GM13977 (cell line): ENCODE data around the gene LIPT2.

Experiments used
- DNase-seq: peaks from one replicate; pipeline ENCODE4 v3.0.0; 2012; ENCODE audit warnings: low spot score
- in situ Hi-C: fragments of 300-500 bp; cut with MboI; formaldehyde crosslinking; loops from one replicate; pipeline ENCODE4 v1.12.0; 2022; ENCODE audit warnings: low sequenced_read_pairs, low pct_unique_long_range_greater_than_20kb, mixed read lengths, inconsistent platforms; ENCODE audit not compliant: unreplicated experiment
- TF ChIP-seq, protein P1 (sequence below): IDR thresholded peaks from 2 replicates; pipeline ENCODE4 v1.5.1; 2012; ENCODE audit warnings: mild to moderate bottlenecking, control low read depth; ENCODE audit not compliant: insufficient read depth; ENCODE audit errors: extremely low read depth, missing control alignments

Gene LIPT2

DNA sequence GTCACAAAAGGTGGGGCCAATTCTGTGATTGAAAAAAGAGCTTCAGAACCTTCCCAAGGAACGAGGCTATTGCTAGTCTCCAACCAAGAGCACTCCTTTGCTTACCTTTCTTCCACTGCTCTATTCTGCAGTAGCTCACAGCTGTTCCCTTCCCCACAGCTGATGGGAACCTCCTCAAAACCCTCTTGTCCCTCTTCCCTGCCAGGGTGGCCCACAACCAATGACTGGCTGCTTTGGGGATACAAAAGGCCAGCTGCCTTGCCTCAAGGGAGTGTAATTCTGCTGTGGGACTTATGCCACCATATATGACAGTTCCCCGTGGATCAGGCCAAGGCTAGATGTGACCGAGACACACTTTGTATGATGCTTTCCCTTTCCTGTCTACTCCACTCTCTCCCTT is 41.2 kb downstream of the LIPT2 start:
- TF ChIP-seq, protein P1, sequence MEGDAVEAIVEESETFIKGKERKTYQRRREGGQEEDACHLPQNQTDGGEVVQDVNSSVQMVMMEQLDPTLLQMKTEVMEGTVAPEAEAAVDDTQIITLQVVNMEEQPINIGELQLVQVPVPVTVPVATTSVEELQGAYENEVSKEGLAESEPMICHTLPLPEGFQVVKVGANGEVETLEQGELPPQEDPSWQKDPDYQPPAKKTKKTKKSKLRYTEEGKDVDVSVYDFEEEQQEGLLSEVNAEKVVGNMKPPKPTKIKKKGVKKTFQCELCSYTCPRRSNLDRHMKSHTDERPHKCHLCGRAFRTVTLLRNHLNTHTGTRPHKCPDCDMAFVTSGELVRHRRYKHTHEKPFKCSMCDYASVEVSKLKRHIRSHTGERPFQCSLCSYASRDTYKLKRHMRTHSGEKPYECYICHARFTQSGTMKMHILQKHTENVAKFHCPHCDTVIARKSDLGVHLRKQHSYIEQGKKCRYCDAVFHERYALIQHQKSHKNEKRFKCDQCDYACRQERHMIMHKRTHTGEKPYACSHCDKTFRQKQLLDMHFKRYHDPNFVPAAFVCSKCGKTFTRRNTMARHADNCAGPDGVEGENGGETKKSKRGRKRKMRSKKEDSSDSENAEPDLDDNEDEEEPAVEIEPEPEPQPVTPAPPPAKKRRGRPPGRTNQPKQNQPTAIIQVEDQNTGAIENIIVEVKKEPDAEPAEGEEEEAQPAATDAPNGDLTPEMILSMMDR, result no peak
- in situ Hi-C loops, result loop anchor here (25.0 kb wide), 1 partner anchor 110 kb away; no protein-coding TSS in a partner anchor
- DNase-seq, result no peak

DNA sequence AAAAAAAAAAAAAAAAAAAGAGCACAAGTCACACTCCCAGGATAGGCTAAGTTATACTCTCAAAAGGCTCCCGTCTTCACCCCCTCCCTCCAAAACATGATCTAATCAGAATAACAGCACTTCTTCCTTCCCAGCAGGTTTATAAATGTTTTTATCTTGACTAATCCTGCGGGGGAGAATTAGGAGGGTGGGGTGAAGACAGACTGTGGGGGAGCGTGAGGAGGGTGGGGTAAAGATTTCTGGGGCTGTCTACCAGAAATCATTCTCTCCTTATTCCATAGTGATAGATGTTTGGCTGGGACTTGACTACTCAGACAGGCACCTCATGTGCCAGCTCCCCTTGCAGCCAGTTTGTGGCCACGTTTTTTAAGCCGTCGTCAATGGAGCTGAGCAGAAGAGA is 43.2 kb downstream of the LIPT2 start:
- DNase-seq, result no peak
- TF ChIP-seq, protein P1, result no peak
- in situ Hi-C loops, result loop anchor here (25.0 kb wide), 1 partner anchor 112 kb away; no protein-coding TSS in a partner anchor

DNA sequence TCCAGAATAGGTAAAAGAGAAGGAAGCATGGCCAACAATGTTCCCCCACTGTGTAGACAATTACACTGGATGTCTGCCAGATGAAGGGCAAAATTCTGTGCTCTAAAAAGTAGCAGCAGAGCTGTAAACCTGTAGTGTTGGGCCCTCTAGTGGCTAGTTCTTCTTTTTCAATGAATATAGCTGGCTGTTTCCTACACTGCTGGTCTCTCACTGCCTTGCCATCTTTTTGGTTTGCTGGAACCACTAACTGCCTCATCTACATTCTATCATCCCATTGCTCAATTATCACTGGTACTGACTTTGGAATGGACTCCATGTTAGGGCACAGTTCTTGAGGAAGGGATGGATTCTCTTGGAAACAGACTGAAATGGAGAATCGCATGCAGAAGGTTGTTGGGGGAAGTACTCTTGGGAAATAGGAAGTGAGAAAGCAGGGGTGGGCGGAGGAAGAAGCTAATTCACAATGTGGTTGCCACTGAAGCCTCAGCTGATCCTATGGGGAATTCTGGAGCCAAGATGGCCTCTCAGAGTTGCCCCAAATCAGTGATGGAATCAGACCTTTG is 44.1 kb downstream of the LIPT2 start:
- in situ Hi-C loops, result no loop called here
- TF ChIP-seq, protein P1, result peak; percentile 70
- peak; percentile 63 for DNase-seq

DNA sequence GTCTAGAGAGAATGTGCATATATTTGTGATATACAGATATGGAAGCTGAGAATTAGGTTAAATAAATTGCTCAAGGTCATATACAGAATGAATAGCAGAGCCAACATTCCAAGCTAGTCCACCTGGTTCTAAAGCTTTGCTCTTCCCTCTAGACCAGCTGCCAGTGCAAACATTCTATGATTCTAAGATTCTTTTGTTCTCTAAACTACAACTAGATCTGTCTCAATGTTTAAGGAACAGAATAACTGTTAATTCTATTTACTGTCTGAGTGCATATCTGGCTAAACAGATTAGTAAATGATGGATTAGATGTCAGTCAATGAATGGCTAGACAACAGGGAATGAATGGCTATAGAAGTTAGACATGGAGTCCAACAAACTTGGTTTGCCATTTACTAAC is 45.8 kb downstream of the LIPT2 start:
- TF ChIP-seq, protein P1, result no peak
- in situ Hi-C loops, result no loop called here
- no peak for DNase-seq

DNA sequence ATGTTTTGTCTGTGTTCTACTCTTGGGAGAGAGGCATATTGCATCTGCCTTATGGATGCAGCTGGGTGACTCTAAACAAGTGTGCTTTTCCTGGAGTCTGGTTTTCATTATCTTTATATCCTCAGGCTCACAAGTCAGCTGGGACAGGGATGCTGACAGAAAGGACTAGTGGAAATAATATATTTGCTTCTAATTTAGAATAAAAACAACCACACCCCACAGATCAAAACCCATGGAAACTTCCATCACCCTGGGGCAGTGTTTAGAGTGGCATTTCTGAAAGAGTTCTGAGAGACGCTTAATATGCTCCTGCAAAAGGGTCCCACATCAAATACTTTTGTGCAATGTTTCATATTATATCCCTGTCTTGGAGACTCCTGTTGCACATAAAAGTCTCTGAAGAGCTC is 47.0 kb downstream of the LIPT2 start:
- in situ Hi-C loops, result no loop called here
- DNase-seq, result no peak
- TF ChIP-seq, protein P1, result no peak

DNA sequence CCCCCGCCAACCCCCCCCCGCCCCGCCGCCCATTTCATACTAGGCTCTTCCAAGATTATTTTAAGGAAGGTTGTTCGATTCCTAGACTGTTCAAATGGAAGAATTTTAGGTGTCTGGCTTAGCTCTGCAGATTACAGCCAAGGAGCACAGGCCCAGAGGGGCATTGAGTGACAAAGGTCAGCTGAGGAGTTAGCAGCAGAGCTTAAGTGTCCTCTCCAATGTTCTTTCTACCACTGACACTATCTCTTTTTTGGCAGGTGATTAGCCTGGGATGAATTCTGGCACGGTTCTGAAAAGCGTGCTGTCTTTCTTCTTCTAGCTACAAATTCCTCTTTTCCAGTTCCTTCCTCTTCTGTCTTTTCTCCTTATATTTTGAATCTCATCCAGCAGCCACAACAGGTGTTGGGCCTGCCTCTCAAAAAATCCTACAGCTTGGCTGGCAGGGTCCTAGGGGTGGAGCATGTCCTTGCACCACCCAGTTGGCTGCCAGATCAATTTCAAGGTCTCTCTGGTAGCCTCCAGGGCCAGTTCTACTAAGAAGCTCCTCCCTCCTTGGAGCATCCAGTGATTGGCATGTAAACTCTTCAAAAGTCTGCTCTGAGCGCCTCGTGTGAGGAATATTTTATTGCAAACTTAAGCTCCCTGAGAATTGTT is 49.2 kb downstream of the LIPT2 start:
- TF ChIP-seq, protein P1, result no peak
- in situ Hi-C loops, result no loop called here

More for the DNA sequence above, 49.2 kb downstream of the LIPT2 start:
- DNase-seq, result no peak
